ENCODE results near the gene LRRC4C.
A peak's percentile ranks its signal among the peaks of the same experiment; 100 is the strongest.

LRRC4C gene

DNA sequence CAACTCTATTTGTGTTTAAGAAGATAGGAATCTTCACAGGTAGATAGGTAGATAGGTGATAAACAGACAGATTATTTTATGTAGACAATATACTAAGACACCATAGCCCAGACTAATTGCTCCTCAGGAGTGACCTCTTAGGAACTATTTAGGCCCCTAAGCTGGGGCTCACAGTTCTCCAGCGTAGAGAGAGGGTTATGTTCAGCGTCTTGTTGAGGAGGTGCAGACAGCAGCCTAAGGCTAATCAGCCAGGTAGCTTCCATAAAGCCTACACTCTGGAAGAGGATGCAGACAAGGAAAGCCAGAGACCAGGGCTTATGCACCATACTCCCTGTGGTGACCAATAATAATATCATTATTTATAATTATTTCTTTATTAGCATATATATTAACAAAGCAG lies 705.2 kb downstream of the LRRC4C start:
- no peak for DNase-seq (ENCODE audit: low read depth, low spot score)
- whole genome bisulfite sequencing (ENCODE audit: insufficient coverage, insufficient read length), result no CpG with 5 or more reads among the region's 2 CpGs

DNA sequence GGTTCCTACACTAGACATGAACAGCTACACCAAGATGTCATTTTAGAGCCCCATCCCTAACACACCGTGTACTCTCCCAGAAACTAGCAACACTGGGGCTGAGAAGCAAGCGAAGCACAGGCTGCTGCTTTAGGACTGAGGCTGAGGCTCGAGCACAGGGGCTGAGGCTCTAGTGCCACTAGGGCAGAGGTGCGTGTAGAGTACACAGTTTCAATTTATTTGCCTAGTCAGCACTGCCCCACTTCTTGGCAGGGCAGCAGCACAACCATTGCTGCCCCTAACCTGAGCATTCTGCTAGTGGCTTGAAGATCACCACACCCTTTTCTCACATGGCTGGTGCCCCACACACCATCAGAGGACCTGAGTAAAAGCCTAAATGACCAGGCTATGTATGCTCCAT lies 713.2 kb downstream of the LRRC4C start:
- Histone ChIP-seq H3K27me3 (ENCODE audit: control insufficient read depth, insufficient read depth, low read length) (no peaks in the 10 kb centered on the region), H3K27ac (ENCODE audit: low read length) (no peak overlapping the region), H3K4me3 (ENCODE audit: low read length) (no peak overlapping the region), H3K36me3 (ENCODE audit: control insufficient read depth, insufficient read depth, low read length) (no peaks in the 10 kb centered on the region), H3K4me1 (ENCODE audit: control insufficient read depth, insufficient read depth, low read length) (no peaks in the 10 kb centered on the region), H3K9me3 (ENCODE audit: control insufficient read depth, insufficient read depth, low read length) (no peaks in the 10 kb centered on the region)
- no peak for DNase-seq (ENCODE audit: low read depth, low spot score)
- WGBS (ENCODE audit: insufficient coverage, insufficient read length), result no CpG with 5 or more reads among the region's 4 CpGs

More for the DNA sequence above, 705.2 kb downstream of the LRRC4C start:
- no peak overlapping the region for H3K4me3 ChIP-seq (ENCODE audit: low read length)
- H3K9me3 ChIP-seq (ENCODE audit: control insufficient read depth, insufficient read depth, low read length), result no peaks in the 10 kb centered on the region
- H3K36me3 ChIP-seq (ENCODE audit: control insufficient read depth, insufficient read depth, low read length), result no peaks in the 10 kb centered on the region
- H3K27ac ChIP-seq (ENCODE audit: low read length), result no peak overlapping the region
- no peaks in the 10 kb centered on the region for H3K4me1 ChIP-seq (ENCODE audit: control insufficient read depth, insufficient read depth, low read length)
- H3K27me3 ChIP-seq (ENCODE audit: control insufficient read depth, insufficient read depth, low read length), result no peaks in the 10 kb centered on the region

DNA sequence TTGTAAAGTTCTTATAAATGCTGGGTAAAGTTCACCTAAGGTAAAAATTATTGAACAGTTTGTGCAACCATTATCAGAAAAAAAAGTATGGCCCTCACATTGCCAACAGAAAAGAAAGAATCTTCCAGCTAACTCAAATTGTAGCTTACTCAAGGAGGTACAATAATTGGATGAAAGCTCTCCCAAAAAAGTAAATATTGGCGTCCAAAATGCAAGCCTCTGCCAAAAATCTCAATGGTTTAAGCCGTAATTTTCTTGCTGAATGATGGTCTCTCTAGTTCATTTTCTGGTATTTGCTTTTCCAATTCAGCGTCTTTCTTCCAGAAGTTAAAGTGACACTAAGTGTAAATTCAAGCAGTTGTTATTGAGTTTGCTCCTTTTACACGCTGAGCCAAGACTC lies 727.3 kb downstream of the LRRC4C start:
- no peaks in the 10 kb centered on the region for H3K4me1 ChIP-seq (ENCODE audit: control insufficient read depth, insufficient read depth, low read length)
- WGBS (ENCODE audit: insufficient coverage, insufficient read length), result no CpG with 5 or more reads among the region's 4 CpGs
- DNase-seq (ENCODE audit: low read depth, low spot score), result no peak
- H3K9me3 ChIP-seq (ENCODE audit: control insufficient read depth, insufficient read depth, low read length), result no peaks in the 10 kb centered on the region
- H3K27ac ChIP-seq (ENCODE audit: low read length), result no peak overlapping the region
- H3K4me3 ChIP-seq (ENCODE audit: low read length), result no peak overlapping the region
- no peaks in the 10 kb centered on the region for H3K36me3 ChIP-seq (ENCODE audit: control insufficient read depth, insufficient read depth, low read length)
- H3K27me3 ChIP-seq (ENCODE audit: control insufficient read depth, insufficient read depth, low read length), result no peaks in the 10 kb centered on the region

DNA sequence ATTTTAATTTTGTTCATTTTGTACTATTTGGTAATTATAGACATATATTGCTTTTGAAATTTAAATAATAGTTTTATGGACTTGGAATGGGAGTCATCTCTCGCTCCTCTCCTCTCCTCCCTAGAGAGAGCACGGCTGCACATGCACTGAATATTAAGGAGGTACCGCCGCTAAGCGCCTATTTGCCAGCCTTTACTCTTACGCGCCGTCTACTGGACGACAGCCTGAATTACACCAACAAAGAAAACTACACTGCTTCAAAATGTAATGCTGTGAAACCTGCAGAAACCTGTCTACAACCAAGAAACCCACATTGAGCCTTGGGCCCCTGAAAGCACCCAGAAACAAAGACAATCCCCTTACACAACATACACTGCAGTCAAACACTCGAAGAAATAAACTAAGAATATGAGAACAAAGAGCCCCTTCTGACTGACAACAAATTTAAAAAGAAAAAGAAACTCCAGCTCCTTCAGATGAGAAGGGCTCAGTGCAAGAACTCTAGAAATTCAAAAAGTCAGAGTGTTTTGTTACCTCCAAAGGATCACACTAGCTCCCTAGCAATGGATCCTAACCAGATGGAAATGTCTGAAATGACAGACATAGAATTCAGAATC lies 737.2 kb downstream of the LRRC4C start:
- no peak overlapping the region for H3K27ac ChIP-seq (ENCODE audit: low read length)
- H3K4me3 ChIP-seq (ENCODE audit: low read length), result no peak overlapping the region
- DNase-seq (ENCODE audit: low read depth, low spot score), result peak; percentile 43
- no peaks in the 10 kb centered on the region for H3K27me3 ChIP-seq (ENCODE audit: control insufficient read depth, insufficient read depth, low read length)
- H3K9me3 ChIP-seq (ENCODE audit: control insufficient read depth, insufficient read depth, low read length), result no peaks in the 10 kb centered on the region
- no CpG with 5 or more reads among the region's 10 CpGs for WGBS (ENCODE audit: insufficient coverage, insufficient read length)
- no peaks in the 10 kb centered on the region for H3K36me3 ChIP-seq (ENCODE audit: control insufficient read depth, insufficient read depth, low read length)
- no peaks in the 10 kb centered on the region for H3K4me1 ChIP-seq (ENCODE audit: control insufficient read depth, insufficient read depth, low read length)

DNA sequence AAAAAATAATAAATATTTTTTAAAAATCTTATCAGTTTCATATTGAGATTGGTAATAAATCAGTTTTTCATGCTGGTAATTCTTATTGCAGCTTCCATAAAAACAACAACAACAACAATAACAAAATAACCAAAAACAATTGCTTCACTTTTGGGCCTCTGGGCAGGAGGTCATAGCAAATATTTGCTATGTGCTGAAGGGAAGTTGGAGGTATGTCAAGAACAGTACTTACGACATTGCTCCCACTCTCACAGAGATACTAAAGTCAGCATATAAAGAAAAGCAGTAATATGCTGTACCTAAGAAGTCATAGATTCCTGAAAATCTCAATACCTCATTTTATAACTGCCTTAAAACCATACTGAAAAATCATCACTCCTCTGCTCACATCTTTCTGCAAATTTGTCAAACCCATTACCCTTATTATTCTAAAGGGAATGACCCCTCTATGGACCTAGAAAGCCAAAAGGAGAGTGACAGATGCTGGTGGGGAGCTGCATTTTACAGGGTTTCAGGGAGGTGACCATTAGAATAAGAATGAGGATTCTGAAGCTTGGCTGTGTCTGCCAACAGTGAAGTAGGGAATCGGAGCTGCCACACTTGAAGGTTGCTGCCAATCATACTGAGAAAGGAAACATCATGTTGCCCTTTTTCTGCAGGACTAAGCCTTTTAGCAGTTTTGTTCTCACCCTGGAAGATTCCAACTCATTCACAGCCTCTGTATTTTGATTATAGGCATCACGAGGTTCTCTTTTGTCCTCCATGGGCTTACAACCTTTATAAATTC lies 742.9 kb downstream of the LRRC4C start:
- no peak for DNase-seq (ENCODE audit: low read depth, low spot score)
- Histone ChIP-seq H3K4me3 (ENCODE audit: low read length) (no peak overlapping the region), H3K4me1 (ENCODE audit: control insufficient read depth, insufficient read depth, low read length) (no peaks in the 10 kb centered on the region; the same call in 1 of the 2 replicates), H3K27me3 (ENCODE audit: control insufficient read depth, insufficient read depth, low read length) (no peaks in the 10 kb centered on the region), H3K9me3 (ENCODE audit: control insufficient read depth, insufficient read depth, low read length) (no peaks in the 10 kb centered on the region), H3K36me3 (ENCODE audit: control insufficient read depth, insufficient read depth, low read length) (no peaks in the 10 kb centered on the region), H3K27ac (ENCODE audit: low read length) (no peak overlapping the region)
- WGBS (ENCODE audit: insufficient coverage, insufficient read length), result no CpG with 5 or more reads among the region's 3 CpGs

DNA sequence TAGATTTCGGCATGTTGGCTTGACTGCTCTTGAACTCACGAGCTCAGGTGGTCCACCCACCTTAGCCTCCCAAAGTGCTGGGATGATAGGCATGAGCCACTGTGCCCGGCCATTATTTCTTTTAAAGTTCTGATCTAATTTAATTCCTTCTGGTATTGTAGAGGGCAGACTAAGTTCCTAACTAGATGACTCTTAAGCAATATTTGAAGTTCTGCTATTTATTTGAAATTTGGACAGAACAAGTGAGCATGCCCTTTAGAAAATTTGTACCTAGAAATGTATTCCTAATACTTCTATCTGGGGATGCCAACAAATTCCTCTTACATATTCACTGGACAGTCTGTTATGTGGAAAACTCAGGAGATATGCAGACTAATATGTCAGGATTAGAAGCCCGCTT lies 746.4 kb downstream of the LRRC4C start:
- Histone ChIP-seq H3K27ac (ENCODE audit: low read length) (no peak overlapping the region), H3K36me3 (ENCODE audit: control insufficient read depth, insufficient read depth, low read length) (no peaks in the 10 kb centered on the region), H3K4me1 (ENCODE audit: control insufficient read depth, insufficient read depth, low read length) (no peaks in the 10 kb centered on the region; the same call in 1 of the 2 replicates), H3K9me3 (ENCODE audit: control insufficient read depth, insufficient read depth, low read length) (no peaks in the 10 kb centered on the region), H3K27me3 (ENCODE audit: control insufficient read depth, insufficient read depth, low read length) (no peaks in the 10 kb centered on the region), H3K4me3 (ENCODE audit: low read length) (no peak overlapping the region)
- no CpG with 5 or more reads among the region's 4 CpGs for WGBS (ENCODE audit: insufficient coverage, insufficient read length)
- DNase-seq (ENCODE audit: low read depth, low spot score), result no peak

DNA sequence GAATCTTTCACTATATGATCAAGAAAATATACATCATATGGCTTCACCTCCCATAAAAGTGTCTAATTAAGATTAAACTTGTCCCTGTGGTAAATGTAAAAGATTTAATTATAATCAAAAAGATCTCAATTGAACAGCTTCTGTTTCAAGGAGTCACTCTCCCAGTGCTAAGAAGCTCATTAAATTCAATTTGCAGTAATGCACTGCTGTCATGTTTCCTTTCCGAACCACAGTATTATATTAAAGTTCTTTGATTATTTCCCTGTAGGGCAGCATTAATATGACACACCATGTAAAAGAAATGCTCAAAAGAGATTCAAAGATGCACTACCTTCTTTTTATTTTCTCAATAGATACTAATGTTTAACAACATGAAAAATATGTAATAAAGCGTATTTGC lies 758.4 kb downstream of the LRRC4C start:
- no peaks in the 10 kb centered on the region for H3K27me3 ChIP-seq (ENCODE audit: control insufficient read depth, insufficient read depth, low read length)
- H3K4me1 ChIP-seq (ENCODE audit: control insufficient read depth, insufficient read depth, low read length), result no peaks in the 10 kb centered on the region
- no CpG with 5 or more reads among the region's 2 CpGs for WGBS (ENCODE audit: insufficient coverage, insufficient read length)
- no peaks in the 10 kb centered on the region for H3K36me3 ChIP-seq (ENCODE audit: control insufficient read depth, insufficient read depth, low read length)
- no peak overlapping the region for H3K4me3 ChIP-seq (ENCODE audit: low read length)
- no peaks in the 10 kb centered on the region for H3K9me3 ChIP-seq (ENCODE audit: control insufficient read depth, insufficient read depth, low read length)
- no peak for DNase-seq (ENCODE audit: low read depth, low spot score)
- no peak overlapping the region for H3K27ac ChIP-seq (ENCODE audit: low read length)

DNA sequence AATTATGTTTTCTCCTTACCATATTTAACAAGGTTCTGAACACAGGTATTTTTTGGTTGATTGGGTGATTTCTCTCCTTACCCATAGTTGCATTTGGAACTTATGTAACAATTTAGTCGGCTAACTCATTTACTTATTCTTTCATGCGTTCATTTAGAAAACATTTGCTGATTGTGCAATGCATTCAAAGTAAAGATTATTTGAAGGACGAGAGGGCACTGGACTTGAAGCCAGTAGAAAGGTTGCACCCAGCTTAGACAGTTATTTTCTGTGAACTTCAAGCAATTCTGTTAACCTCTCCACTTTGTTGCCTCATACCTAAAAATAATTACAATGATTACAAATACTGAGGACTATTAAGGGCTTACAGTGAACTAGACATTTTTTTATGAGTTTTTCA lies 769.6 kb downstream of the LRRC4C start:
- Histone ChIP-seq H3K27me3 (ENCODE audit: control insufficient read depth, insufficient read depth, low read length) (no peaks in the 10 kb centered on the region), H3K27ac (ENCODE audit: low read length) (no peak overlapping the region), H3K36me3 (ENCODE audit: control insufficient read depth, insufficient read depth, low read length) (no peaks in the 10 kb centered on the region), H3K4me1 (ENCODE audit: control insufficient read depth, insufficient read depth, low read length) (no peaks in the 10 kb centered on the region; the same call in 1 of the 2 replicates), H3K9me3 (ENCODE audit: control insufficient read depth, insufficient read depth, low read length) (no peaks in the 10 kb centered on the region), H3K4me3 (ENCODE audit: low read length) (no peak overlapping the region)
- WGBS (ENCODE audit: insufficient coverage, insufficient read length), result no CpG with 5 or more reads among the region's 3 CpGs
- DNase-seq (ENCODE audit: low read depth, low spot score), result no peak

DNA sequence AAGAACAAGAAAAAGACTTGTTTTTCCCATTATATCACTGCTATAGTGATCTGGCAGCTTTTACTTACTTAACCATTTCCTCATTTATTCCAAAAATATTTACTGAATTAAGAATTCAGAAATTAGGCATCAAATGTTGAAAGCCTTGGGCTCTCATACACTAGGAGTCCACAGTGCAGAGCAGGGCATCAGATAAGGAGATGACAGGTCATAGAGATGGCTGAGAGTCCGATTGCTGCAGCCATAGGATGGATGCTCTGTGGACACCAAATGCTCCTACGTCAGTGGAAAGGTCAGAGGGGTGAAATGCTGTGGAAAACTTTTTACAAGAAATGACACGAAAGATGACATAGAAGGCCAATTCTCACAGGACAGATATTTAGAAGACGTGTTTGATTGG lies 771.1 kb downstream of the LRRC4C start:
- H3K4me3 ChIP-seq (ENCODE audit: low read length), result no peak overlapping the region
- no CpG with 5 or more reads among the region's 4 CpGs for WGBS (ENCODE audit: insufficient coverage, insufficient read length)
- H3K36me3 ChIP-seq (ENCODE audit: control insufficient read depth, insufficient read depth, low read length), result no peaks in the 10 kb centered on the region
- no peaks in the 10 kb centered on the region for H3K9me3 ChIP-seq (ENCODE audit: control insufficient read depth, insufficient read depth, low read length)
- no peak overlapping the region for H3K27ac ChIP-seq (ENCODE audit: low read length)
- no peaks in the 10 kb centered on the region for H3K27me3 ChIP-seq (ENCODE audit: control insufficient read depth, insufficient read depth, low read length)
- H3K4me1 ChIP-seq (ENCODE audit: control insufficient read depth, insufficient read depth, low read length), result no peaks in the 10 kb centered on the region; the same call in 1 of the 2 replicates
- DNase-seq (ENCODE audit: low read depth, low spot score), result no peak

DNA sequence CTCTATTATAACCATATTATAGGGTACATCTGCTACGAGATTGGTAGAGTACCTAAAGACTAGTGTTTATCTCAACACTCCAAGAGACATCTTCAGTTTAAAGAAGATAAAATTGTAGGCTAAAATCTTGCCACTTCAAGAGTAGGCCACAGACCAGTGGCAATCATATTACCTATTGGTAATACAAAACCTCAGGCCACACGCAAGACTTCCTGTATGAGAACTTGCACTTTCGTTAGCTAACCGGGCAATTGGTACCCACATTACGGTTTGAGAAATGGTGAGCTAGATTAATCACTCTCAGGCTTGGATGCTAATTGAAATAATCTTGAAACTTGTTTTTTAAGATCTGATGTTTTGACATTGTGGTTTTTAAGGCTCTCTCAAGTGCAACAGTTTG lies 772.7 kb downstream of the LRRC4C start:
- H3K4me1 ChIP-seq (ENCODE audit: control insufficient read depth, insufficient read depth, low read length), result no peaks in the 10 kb centered on the region
- no peaks in the 10 kb centered on the region for H3K36me3 ChIP-seq (ENCODE audit: control insufficient read depth, insufficient read depth, low read length)
- H3K9me3 ChIP-seq (ENCODE audit: control insufficient read depth, insufficient read depth, low read length), result no peaks in the 10 kb centered on the region
- no CpG with 5 or more reads among the region's 5 CpGs for WGBS (ENCODE audit: insufficient coverage, insufficient read length)
- no peak for DNase-seq (ENCODE audit: low read depth, low spot score)
- no peak overlapping the region for H3K4me3 ChIP-seq (ENCODE audit: low read length)
- H3K27me3 ChIP-seq (ENCODE audit: control insufficient read depth, insufficient read depth, low read length), result no peaks in the 10 kb centered on the region
- no peak overlapping the region for H3K27ac ChIP-seq (ENCODE audit: low read length)

DNA sequence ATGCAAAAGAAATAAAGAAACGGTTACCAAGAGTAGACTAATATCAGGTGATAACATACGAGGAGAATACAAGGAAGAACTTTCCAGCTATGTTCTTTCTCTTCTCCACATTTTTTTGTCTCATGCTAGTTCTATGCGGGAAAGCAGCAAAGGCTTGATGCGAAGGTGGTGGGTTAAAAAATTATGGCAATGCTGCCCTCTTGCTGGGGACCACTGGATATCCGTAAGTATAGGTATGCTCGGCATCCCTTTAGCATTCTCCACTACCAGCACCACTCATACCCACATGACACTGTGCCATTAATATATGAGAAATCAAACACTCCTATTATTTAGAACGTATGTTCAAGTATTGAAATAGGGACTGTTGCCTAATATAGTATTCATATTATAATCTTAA lies 776.4 kb downstream of the LRRC4C start:
- no peaks in the 10 kb centered on the region for H3K36me3 ChIP-seq (ENCODE audit: control insufficient read depth, insufficient read depth, low read length)
- H3K27me3 ChIP-seq (ENCODE audit: control insufficient read depth, insufficient read depth, low read length), result no peaks in the 10 kb centered on the region
- DNase-seq (ENCODE audit: low read depth, low spot score), result no peak
- no peaks in the 10 kb centered on the region for H3K9me3 ChIP-seq (ENCODE audit: control insufficient read depth, insufficient read depth, low read length)
- H3K4me1 ChIP-seq (ENCODE audit: control insufficient read depth, insufficient read depth, low read length), result peaks cover 4% of the 10 kb centered on the region
- 100% methylated on average over 1 of the region's 7 CpGs for WGBS (ENCODE audit: insufficient coverage, insufficient read length)
- H3K27ac ChIP-seq (ENCODE audit: low read length), result no peak overlapping the region
- no peak overlapping the region for H3K4me3 ChIP-seq (ENCODE audit: low read length)

All from iPS DF 6.9 (cell line).